ENCODE measurements around the gene SRPX. TPM values are rescaled to one million over a fixed set of nuclear protein-coding genes. Genes with fewer than 3 reads are reported as not detected.

Gene SRPX
- total RNA-seq, 1 experiment from 2014 or later: 0.23 TPM

DNA sequence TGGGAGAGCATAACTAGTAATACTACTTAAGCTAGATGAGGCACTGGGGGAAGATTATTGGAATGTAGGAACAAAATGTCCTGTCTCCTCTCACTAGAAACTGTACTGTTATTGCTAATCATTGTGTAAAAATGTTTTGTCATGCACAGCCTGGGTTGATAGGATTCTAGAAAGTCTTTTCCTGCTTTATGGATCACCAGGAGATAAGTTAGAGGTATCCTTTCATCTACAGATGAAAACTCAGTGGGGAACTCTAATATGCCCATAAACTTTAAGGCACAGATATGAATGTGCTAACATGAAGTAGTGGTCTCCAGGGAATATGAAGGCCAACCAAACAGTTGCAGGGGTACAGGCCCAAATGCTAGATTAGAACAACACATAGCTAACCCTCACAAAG, 57.5 kb downstream of the SRPX start:
- H3K4me1 ChIP-seq (ENCODE audit: control insufficient read depth, insufficient read depth, low read length): no peaks in the 10 kb centered on the region
- no peaks in the 10 kb centered on the region for H3K36me3 ChIP-seq (ENCODE audit: control insufficient read depth, insufficient read depth, low read length)
- intact Hi-C loops (cut with micrococcal nuclease; ENCODE audit: unreplicated experiment): no loop called here
- no peaks in the 10 kb centered on the region for H3K9me3 ChIP-seq (ENCODE audit: control insufficient read depth, insufficient read depth, low read depth, low read length)
- no peak for ATAC-seq
- TF ChIP-seq SIN3A (IDR thresholded peaks at IDR 0.05; ENCODE audit: borderline replicate concordance, insufficient read depth, low read depth, low read length): no peak
- TF ChIP-seq POLR2AphosphoS5 (IDR thresholded peaks at IDR 0.05; ENCODE audit: low read depth, low read length): no peak
- TF ChIP-seq, protein P1, sequence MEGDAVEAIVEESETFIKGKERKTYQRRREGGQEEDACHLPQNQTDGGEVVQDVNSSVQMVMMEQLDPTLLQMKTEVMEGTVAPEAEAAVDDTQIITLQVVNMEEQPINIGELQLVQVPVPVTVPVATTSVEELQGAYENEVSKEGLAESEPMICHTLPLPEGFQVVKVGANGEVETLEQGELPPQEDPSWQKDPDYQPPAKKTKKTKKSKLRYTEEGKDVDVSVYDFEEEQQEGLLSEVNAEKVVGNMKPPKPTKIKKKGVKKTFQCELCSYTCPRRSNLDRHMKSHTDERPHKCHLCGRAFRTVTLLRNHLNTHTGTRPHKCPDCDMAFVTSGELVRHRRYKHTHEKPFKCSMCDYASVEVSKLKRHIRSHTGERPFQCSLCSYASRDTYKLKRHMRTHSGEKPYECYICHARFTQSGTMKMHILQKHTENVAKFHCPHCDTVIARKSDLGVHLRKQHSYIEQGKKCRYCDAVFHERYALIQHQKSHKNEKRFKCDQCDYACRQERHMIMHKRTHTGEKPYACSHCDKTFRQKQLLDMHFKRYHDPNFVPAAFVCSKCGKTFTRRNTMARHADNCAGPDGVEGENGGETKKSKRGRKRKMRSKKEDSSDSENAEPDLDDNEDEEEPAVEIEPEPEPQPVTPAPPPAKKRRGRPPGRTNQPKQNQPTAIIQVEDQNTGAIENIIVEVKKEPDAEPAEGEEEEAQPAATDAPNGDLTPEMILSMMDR (IDR thresholded peaks at IDR 0.05): no peak
- TF ChIP-seq, protein P2, sequence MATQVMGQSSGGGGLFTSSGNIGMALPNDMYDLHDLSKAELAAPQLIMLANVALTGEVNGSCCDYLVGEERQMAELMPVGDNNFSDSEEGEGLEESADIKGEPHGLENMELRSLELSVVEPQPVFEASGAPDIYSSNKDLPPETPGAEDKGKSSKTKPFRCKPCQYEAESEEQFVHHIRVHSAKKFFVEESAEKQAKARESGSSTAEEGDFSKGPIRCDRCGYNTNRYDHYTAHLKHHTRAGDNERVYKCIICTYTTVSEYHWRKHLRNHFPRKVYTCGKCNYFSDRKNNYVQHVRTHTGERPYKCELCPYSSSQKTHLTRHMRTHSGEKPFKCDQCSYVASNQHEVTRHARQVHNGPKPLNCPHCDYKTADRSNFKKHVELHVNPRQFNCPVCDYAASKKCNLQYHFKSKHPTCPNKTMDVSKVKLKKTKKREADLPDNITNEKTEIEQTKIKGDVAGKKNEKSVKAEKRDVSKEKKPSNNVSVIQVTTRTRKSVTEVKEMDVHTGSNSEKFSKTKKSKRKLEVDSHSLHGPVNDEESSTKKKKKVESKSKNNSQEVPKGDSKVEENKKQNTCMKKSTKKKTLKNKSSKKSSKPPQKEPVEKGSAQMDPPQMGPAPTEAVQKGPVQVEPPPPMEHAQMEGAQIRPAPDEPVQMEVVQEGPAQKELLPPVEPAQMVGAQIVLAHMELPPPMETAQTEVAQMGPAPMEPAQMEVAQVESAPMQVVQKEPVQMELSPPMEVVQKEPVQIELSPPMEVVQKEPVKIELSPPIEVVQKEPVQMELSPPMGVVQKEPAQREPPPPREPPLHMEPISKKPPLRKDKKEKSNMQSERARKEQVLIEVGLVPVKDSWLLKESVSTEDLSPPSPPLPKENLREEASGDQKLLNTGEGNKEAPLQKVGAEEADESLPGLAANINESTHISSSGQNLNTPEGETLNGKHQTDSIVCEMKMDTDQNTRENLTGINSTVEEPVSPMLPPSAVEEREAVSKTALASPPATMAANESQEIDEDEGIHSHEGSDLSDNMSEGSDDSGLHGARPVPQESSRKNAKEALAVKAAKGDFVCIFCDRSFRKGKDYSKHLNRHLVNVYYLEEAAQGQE (IDR thresholded peaks at IDR 0.05; ENCODE audit: insufficient read depth in 1 of 2, low read depth in 2 of 2, low read length in 1 of 2): no peak
- no peak for TF ChIP-seq TCF7L2 (IDR thresholded peaks at IDR 0.05; ENCODE audit: low read depth, low read length)
- no TSS peak for BruUV-seq (replicated peaks)
- no peak for DNase-seq (ENCODE audit: low read depth, low spot score)
- H3K4me3 ChIP-seq (ENCODE audit: low read depth in 2 of 2, low read length in 2 of 2): no peak overlapping the region
- CTCF ChIA-PET: no interaction called here
- H3K27ac ChIP-seq (ENCODE audit: low read length): no peak overlapping the region
- H3K27me3 ChIP-seq (ENCODE audit: control insufficient read depth, insufficient read depth, low read length): no peaks in the 10 kb centered on the region
- POLR2A ChIA-PET: no interaction called here
- in situ Hi-C loops (cut with HindIII; ENCODE audit: low pct_unique_long_range_greater_than_20kb, low sequenced_read_pairs): no loop called here

DNA sequence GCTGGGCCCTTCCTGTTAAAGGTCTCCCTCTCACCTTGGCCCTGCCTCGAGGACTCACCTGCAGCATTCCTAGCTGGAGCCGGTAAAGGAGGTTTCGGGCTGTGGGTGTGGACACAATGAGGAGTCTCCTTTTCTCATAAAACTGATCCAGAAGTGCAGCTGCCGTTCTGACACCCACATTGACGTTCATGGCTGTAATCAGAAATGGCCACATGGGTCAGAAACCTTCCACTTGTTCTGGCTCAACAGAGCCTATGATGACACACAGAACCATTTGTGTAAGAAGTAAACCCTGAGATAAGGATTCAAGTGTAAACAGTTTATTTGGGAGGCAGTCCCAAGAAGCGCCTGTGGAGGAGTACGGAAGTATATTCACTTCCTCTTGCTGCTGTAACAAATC, 63.8 kb downstream of the SRPX start:
- no peaks in the 10 kb centered on the region for H3K36me3 ChIP-seq (ENCODE audit: control insufficient read depth, insufficient read depth, low read length)
- no peak overlapping the region for H3K27ac ChIP-seq (ENCODE audit: low read length)
- no peak overlapping the region for H3K4me3 ChIP-seq (ENCODE audit: low read depth in 2 of 2, low read length in 2 of 2)
- ATAC-seq: no peak
- no TSS peak for BruUV-seq (replicated peaks)
- no peaks in the 10 kb centered on the region for H3K27me3 ChIP-seq (ENCODE audit: control insufficient read depth, insufficient read depth, low read length)
- TF ChIP-seq TCF7L2 (IDR thresholded peaks at IDR 0.05; ENCODE audit: low read depth, low read length) (no peak), POLR2AphosphoS5 (IDR thresholded peaks at IDR 0.05; ENCODE audit: low read depth, low read length) (no peak), SIN3A (IDR thresholded peaks at IDR 0.05; ENCODE audit: borderline replicate concordance, insufficient read depth, low read depth, low read length) (no peak)
- TF ChIP-seq, protein P1 (IDR thresholded peaks at IDR 0.05): no peak
- TF ChIP-seq, protein P2 (IDR thresholded peaks at IDR 0.05; ENCODE audit: insufficient read depth in 1 of 2, low read depth in 2 of 2, low read length in 1 of 2): no peak
- H3K4me1 ChIP-seq (ENCODE audit: control insufficient read depth, insufficient read depth, low read length): no peaks in the 10 kb centered on the region
- intact Hi-C loops (cut with micrococcal nuclease; ENCODE audit: unreplicated experiment) (no loop called here), in situ Hi-C loops (cut with HindIII; ENCODE audit: low pct_unique_long_range_greater_than_20kb, low sequenced_read_pairs) (no loop called here)
- POLR2A ChIA-PET: no interaction called here
- CTCF ChIA-PET: no interaction called here
- no peak for DNase-seq (ENCODE audit: low read depth, low spot score)
- H3K9me3 ChIP-seq (ENCODE audit: control insufficient read depth, insufficient read depth, low read depth, low read length): no peaks in the 10 kb centered on the region
